ENCODE data around the gene COL15A1.

The COL15A1 gene

GRCh38 chr9:99038484-99038820 lies 94.7 kb downstream of the COL15A1 start:
- DNase-seq (ENCODE audit: low read depth), result no peak

DNA sequence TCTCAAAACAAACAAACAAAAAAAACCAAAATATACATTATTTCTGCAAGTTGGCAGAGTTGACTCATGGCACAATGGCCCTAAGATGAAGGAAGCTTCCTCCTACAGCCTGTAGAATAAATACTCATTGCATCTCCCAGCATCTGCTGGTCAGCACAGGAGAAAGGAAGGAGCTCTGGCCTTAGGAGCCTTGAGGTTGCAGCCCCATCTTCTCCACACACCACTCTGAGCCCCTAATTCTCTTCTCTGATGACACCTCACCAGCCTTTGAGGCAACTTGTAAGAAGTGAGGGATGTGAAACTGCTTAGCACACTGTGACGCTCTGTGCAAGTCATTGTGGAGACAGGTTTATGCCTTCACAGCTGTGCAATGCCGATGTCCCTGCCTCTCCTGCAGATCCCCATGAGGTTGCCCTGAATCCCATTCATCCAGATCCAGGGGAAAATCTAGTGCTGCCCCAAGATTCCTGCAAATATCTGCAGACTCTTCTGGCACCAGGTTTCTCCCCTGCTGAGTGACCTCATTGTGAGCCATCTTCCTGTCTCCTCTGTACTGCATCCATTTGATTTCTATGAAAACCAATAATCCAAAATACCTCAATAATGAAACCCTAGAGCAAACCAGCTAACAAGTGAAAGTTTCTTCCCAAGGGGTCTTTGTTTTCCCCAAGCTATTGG lies 95.9 kb downstream of the COL15A1 start:
- no peak for DNase-seq (ENCODE audit: low read depth)

DNA sequence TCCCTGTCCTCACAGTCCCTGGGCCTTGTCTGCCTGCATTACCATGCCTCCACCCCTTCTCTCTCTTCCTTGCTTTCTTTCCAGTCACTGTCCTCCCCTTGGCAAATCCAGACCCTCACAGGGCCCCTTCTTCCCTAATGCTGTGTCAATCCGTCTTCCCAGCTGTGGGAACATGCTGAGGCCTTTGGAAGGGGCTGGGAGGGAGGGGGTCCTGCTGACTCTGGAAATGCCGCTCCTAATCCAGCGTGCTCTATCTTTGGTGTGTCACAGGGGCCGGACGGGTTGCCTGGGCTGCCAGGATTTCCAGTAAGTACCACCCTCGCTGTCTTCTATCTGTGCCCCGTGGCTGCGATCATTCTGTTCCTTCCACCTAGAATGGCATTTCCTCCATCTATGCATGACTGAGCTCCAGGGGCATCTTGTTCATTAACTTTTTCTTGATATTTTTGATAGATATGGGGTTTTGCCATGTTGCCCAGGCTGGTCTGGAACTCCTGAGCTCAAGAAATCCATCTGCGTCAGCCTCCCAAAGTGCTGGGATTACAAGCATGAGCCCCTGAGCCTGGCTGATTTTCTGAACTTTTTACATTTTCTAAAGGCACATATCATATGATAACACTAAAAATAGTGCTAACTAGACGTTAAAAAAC lies 96.7 kb downstream of the COL15A1 start:
- no peak for DNase-seq (ENCODE audit: low read depth)

DNA sequence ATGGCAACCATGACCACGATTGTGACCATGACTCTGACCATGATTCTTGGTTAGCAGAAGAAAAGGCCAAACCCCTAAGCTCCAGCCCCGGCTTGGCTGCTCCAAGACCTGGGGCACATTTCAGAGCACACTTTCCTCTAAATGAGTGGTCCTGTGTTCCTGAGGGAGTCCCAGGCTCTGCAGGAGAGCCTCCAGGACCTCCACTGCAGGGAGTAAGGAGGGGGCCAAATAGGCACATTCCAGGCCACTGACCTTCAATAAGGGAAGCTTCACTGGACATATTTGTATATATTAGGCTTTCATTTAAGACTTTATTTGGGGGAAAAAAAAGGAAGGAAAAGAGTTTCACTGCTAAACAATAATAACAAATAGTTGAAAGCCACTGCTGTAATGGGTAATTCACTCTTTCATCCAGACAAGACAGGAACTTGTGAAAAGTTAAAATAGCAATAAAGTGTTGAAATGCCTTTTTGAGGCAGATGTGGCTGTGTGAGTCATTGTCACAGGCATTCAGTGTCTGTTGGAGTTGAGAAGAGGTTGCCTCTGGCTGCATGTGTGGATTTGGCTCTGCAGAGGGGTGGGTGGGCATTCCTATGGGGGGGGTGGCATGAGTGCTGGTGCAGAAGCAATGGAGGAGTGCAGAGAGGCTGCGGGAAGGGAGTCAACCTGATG lies 97.3 kb downstream of the COL15A1 start:
- no peak for DNase-seq (ENCODE audit: low read depth)

- DNase-seq (ENCODE audit: low read depth), result no peak
Measured at GRCh38 chr9:99041618-99042017, 97.9 kb downstream of the COL15A1 start.

- no peak for DNase-seq (ENCODE audit: low read depth)
Measured at GRCh38 chr9:99042620-99043019, 98.9 kb downstream of the COL15A1 start.

GRCh38 chr9:99044827-99045226 lies 101.1 kb downstream of the COL15A1 start:
- no peak for DNase-seq (ENCODE audit: low read depth)

DNA sequence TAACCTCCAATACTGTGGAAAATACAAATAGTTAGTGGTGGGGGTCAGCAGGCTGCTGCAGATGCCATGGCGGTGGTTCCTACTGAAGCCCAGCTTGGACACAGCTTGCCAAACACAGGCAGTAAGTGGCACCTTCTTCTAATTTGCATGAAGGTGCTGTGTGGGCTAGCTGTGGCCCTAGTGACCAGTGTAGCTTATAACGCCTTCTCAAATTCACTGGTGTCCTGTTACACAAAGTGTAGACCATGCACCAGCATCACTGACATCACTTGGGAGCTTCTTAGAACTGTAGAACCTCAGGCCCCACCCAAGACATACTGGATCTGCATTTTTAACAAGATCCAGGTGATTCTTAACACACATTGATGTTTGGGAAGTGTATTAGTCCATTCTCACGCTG lies 102.4 kb downstream of the COL15A1 start:
- DNase-seq (ENCODE audit: low read depth), result no peak

DNA sequence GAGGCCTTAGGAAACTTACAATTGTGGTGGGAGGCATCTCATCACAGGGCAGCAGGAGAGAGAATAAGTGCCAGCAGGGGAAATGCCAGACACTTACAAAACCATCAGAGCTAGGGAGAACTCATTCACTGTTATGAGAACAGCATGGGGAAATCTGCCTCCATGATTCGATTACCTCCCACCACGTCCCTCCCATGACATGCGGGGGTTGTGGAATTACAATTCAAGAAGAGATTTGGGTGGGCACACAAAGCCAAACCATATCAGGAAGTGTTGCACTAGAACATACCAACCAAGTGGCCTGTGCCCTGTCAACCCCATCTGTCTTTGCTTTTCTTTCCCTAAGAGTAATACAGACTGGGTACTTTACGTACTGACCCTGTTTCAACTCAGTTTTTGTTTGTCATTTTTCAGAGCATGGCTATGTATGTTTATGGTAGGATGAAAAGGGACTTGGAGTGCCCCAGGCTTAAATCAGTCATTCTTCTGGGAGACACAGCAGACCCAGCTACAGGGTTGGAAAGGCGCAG lies 102.9 kb downstream of the COL15A1 start:
- DNase-seq (ENCODE audit: low read depth), result no peak

GRCh38 chr9:99049228-99049627 lies 105.5 kb downstream of the COL15A1 start:
- no peak for DNase-seq (ENCODE audit: low read depth)

GRCh38 chr9:99049641-99050040 lies 105.9 kb downstream of the COL15A1 start:
- no peak for DNase-seq (ENCODE audit: low read depth)

DNA sequence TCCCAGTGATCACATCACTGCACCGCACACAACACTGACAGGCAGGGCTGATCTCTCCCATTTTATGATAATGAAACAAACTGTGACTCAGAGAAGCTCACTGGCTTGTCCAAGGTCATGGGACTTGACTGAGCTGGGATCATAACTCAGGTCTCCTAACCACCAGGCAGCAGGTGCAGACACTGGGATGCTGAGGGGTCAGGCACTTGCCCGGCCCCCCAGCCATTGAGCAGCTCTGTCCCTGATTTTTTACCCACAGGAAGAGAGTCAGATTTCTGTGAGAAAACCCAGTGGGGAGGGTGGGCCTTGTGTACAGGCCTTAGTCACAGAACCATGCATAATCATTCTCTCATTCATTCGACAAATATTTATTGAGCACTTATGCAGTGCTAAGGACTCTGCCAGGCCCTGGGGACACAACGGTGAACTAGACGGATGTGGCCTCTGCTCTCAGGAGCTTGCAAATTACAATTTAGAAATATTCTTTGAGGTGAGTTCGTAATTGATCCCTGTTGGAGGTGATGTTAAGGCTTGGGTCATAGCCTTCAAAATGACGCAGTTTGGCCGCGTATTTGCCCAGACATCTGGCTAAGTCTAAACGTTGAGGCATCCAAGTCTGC lies 106.7 kb downstream of the COL15A1 start:
- DNase-seq (ENCODE audit: low read depth), result no peak

DNA sequence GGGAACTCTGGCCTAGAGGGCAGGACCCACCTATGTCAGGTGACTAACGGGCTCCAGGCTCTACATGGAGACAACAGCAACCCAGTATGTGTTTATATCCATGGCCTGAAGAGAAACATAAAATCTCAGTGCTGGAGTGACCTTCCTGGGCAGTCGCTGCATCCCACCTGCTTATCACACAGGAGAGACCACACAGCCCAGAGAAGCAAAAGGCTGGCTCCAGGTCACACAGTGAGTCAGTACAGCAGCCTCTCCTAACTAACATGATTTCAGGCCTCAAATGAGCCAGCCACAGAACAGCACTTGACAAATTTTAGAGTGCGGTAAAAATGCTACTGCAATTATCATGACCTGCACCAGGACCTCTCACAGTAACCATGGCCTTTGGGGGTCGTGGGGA lies 107.2 kb downstream of the COL15A1 start:
- DNase-seq (ENCODE audit: low read depth), result no peak

- DNase-seq (ENCODE audit: low read depth), result no peak
Measured at GRCh38 chr9:99051406-99051805, 107.7 kb downstream of the COL15A1 start.

DNA sequence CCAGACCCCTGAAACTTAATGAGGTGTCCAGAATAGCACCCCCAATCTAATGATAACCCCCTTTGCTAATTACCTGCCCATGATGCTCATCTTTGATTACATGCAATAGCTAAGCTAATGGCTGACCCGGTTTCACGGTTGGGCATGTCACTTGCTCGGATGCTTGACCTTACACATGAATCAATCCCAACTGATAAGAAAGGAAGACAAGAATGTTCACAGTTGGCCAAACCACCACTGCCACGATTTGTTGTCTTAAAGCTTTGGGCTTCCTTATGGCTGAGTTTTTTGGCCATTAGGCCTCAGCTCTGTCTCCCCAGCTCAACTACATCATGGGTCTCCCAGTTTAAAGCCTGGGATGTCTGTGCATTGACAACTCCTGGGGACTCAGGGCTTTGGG lies 108.1 kb downstream of the COL15A1 start:
- no peak for DNase-seq (ENCODE audit: low read depth)

DNA sequence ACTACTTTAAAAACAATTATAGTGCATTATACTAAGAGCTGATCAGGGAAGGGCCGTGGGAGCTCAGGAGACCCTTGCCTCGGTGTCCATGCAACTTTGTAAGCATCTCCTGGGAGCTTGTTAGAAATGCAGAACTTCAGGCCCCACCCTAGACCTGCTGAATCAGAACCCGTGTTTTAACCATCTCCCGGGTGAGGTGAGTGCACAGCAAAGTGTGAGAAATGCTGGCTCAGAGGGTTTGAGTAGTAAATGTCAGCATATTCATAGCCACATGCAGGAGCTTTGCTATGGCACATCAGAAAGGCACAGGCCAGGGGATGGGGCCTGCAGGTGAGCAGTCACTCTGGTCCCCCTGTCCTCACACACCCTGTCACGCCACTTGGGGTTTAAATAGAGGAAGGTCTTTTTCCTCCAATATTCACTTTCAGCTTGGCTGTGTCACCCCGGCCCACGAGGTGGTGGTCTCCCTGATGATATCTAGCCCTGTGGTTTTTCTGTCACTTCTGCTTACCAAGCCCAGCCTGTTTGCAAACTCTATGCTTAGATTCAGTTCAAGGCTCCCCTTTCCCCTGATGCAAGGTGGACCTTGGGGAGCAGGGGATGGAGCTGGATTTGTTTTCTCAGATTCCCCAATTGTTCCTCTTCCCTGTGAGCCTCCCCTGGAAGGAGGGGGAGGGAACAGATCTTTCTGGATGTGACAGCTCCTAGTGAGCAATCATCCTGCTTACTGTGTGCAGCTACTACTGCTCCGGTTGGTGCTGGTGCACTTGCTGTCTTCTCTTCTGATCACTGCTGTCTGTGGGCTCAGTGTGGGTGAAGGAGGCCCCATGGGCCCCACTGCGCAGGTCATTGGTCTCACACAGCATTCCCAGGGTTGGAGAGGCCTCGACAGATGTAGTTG lies 109.4 kb downstream of the COL15A1 start:
- DNase-seq (ENCODE audit: low read depth), result no peak

- DNase-seq (ENCODE audit: low read depth), result no peak
Measured at GRCh38 chr9:99054581-99054980, 110.9 kb downstream of the COL15A1 start.

DNA sequence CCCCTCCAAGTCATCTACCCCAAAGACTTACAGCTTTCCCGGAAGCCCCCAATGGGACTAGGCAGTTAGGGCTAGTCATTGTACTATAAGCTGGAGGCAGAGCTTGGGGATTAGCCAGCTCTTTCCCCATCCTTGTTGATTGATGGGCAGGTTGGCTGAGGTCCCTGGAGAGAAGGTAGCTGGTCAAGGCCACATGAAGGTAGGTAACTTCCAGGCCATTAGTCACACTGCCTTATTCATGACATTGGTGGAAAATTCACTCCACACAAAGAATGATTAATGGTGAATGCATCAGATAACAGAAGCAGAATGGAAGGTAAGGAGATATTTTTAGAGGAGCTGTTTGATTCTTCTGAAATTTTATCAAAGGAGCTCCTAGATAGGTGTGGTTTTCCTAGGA lies 111.7 kb downstream of the COL15A1 start:
- DNase-seq (ENCODE audit: low read depth), result no peak

DNA sequence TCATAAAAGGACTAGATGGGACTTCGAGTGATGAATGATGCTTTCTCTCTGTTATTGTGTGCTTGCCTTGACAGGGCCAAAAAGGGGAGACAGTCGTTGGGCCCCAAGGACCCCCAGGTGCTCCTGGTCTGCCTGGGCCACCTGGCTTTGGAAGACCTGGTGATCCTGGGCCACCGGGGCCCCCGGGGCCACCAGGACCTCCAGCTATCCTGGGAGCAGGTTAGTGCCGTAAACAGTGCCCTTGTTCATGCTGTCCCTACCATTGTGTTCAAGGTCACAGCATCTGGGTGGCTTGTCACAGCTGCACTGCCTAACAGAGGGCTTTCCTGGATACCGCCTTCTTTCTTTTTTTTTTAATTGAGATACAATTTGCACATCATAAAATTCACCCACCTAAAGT lies 112.5 kb downstream of the COL15A1 start:
- DNase-seq (ENCODE audit: low read depth), result no peak

- DNase-seq (ENCODE audit: low read depth), result no peak
Measured at GRCh38 chr9:99056886-99057664, 113.4 kb downstream of the COL15A1 start.

Measured in CMK (cell line).